ENCODE results near the gene PITRM1.

Gene PITRM1

DNA sequence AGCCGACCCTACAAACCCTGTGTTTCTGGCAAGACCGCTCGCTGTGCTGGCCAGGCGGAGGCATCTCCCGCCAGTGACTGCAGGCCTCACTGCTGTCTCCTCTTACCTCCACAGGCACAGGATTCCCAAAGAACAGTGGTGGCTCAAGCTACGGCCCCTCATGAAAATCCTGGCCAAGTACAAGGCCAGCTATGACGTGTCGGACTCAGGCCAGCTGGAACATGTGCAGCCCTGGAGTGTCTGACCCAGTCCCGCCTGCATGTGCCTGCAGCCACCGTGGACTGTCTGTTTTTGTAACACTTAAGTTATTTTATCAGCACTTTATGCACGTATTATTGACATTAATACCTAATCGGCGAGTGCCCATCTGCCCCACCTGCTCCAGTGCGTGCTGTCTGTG lies 36.2 kb downstream of the PITRM1 start:
- H2BK5ac ChIP-seq (ENCODE audit: low read depth, low read length, poor library complexity, severe bottlenecking): no peak overlapping the region
- H2BK15ac ChIP-seq (ENCODE audit: low read depth, poor library complexity, severe bottlenecking): no peak overlapping the region
- peaks cover 77 to 92% of the 10 kb centered on the region in 2 experiments for H3K36me3 ChIP-seq (ENCODE audit: control insufficient read depth in 1 of 2, insufficient read depth in 2 of 2, low read depth in 1 of 2, low read length in 2 of 2)

DNA sequence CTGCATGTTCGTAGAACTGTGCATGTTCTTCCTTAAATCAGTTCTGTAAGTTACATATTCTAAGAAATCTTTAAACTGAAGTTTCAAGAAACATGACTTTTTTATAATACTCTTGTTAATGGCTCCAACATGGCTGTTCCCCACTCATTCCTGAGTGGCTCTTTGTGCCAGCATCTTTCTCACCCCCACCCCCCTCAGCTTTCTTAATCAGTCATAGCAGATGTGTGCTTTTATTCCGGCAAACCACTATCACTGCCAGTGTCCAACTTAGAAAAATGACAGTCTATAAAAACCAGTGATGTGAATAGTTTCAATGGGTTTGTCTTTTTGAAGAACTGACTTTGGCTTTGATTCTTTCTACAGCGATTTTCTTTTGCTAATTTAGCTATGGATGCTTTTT lies 37.6 kb downstream of the PITRM1 start:
- Histone ChIP-seq H3K27ac (ENCODE audit: low read length, poor library complexity, severe bottlenecking) (no peak overlapping the region), H2BK15ac (ENCODE audit: low read depth, poor library complexity, severe bottlenecking) (no peak overlapping the region), H3K4me1 (ENCODE audit: control insufficient read depth, insufficient read depth, low read depth, low read length) (peaks cover 2% of the 10 kb centered on the region), H3K27me3 (ENCODE audit: control insufficient read depth in 1 of 2, insufficient read depth in 1 of 2, low read length in 2 of 2) (no peaks in the 10 kb centered on the region), H3K4me2 (ENCODE audit: low read length, poor library complexity, severe bottlenecking) (no peak overlapping the region), H3K4ac (ENCODE audit: low read depth in 1 of 2, low read length in 2 of 2) (no peak overlapping the region), H2BK120ac (ENCODE audit: low read depth, low read length) (no peak overlapping the region), H3K36me3 (ENCODE audit: control insufficient read depth in 1 of 2, insufficient read depth in 2 of 2, low read depth in 1 of 2, low read length in 2 of 2) (peaks cover 74 to 83% of the 10 kb centered on the region in 2 experiments), H3K79me1 (replicated peaks; ENCODE audit: low read length, poor library complexity, severe bottlenecking) (peaks cover 21% of the 10 kb centered on the region), H3K14ac (ENCODE audit: low read length in 2 of 2) (no peak overlapping the region), H2AFZ (ENCODE audit: low read depth, low read length) (no peak overlapping the region), H3K18ac (ENCODE audit: low read depth in 1 of 2, low read length in 2 of 2) (no peak overlapping the region), H3K23ac (ENCODE audit: low read length in 2 of 2) (no peak overlapping the region), H3K4me3 (ENCODE audit: insufficient read depth in 1 of 2, low read depth in 1 of 2, low read length in 2 of 2) (no peak overlapping the region), H3K9me3 (ENCODE audit: control insufficient read depth, low read length) (no peaks in the 10 kb centered on the region), H2AK5ac (ENCODE audit: low read length, severe bottlenecking) (no peak overlapping the region), H2BK5ac (ENCODE audit: low read depth, low read length, poor library complexity, severe bottlenecking) (no peak overlapping the region), H4K8ac (ENCODE audit: low read length) (no peak overlapping the region), H2BK12ac (ENCODE audit: low read length in 2 of 2) (no peak overlapping the region), H4K91ac (ENCODE audit: low read length) (no peak overlapping the region), H3K9ac (ENCODE audit: low read length) (no peak overlapping the region)
- no peak for DNase-seq
- WGBS: 100% methylated on average over 1 of the region's 3 CpGs

More for the DNA sequence above, 36.2 kb downstream of the PITRM1 start:
- Histone ChIP-seq H3K27ac (ENCODE audit: low read length, poor library complexity, severe bottlenecking) (no peak overlapping the region), H2AK5ac (ENCODE audit: low read length, severe bottlenecking) (no peak overlapping the region), H3K14ac (ENCODE audit: low read length in 2 of 2) (no peak overlapping the region), H2BK12ac (ENCODE audit: low read length in 2 of 2) (no peak overlapping the region), H3K4me3 (ENCODE audit: insufficient read depth in 1 of 2, low read depth in 1 of 2, low read length in 2 of 2) (no peak overlapping the region), H3K79me1 (replicated peaks; ENCODE audit: low read length, poor library complexity, severe bottlenecking) (peaks cover 23% of the 10 kb centered on the region), H3K27me3 (ENCODE audit: control insufficient read depth in 1 of 2, insufficient read depth in 1 of 2, low read length in 2 of 2) (no peaks in the 10 kb centered on the region), H2AFZ (ENCODE audit: low read depth, low read length) (no peak overlapping the region), H3K4me2 (ENCODE audit: low read length, poor library complexity, severe bottlenecking) (no peak overlapping the region), H4K91ac (ENCODE audit: low read length) (no peak overlapping the region), H3K4me1 (ENCODE audit: control insufficient read depth, insufficient read depth, low read depth, low read length) (peaks cover 2% of the 10 kb centered on the region), H3K9me3 (ENCODE audit: control insufficient read depth, low read length) (no peaks in the 10 kb centered on the region), H3K4ac (ENCODE audit: low read depth in 1 of 2, low read length in 2 of 2) (no peak overlapping the region), H4K8ac (ENCODE audit: low read length) (no peak overlapping the region), H2BK120ac (ENCODE audit: low read depth, low read length) (no peak overlapping the region), H3K23ac (ENCODE audit: low read length in 2 of 2) (no peak overlapping the region), H3K18ac (ENCODE audit: low read depth in 1 of 2, low read length in 2 of 2) (no peak overlapping the region), H3K9ac (ENCODE audit: low read length) (peak overlapping the region; percentile 71)
- DNase-seq: no peak
- 96% methylated on average over 13 of the region's 14 CpGs for WGBS

DNA sequence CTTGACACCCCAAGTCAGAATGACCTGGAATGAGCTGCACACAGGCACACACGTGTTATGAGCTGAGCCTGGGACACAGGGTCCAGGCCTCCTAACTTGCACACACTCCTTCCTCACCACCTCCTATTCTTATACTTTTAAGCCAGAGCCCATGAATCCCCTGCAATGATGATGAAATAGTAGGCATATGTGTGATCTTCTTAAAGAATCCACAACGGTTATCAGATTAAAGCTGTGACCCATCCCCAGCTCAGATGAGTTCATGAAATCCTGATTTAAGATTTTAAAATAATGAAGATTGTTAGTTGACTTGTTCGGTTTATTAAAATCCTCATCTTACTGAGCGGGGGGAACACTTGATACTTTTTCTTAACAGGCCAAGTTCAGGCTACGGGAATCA lies 38.6 kb downstream of the PITRM1 start:
- Histone ChIP-seq H2BK12ac (ENCODE audit: low read length in 2 of 2) (no peak overlapping the region), H3K27me3 (ENCODE audit: control insufficient read depth in 1 of 2, insufficient read depth in 1 of 2, low read length in 2 of 2) (no peaks in the 10 kb centered on the region)

DNA sequence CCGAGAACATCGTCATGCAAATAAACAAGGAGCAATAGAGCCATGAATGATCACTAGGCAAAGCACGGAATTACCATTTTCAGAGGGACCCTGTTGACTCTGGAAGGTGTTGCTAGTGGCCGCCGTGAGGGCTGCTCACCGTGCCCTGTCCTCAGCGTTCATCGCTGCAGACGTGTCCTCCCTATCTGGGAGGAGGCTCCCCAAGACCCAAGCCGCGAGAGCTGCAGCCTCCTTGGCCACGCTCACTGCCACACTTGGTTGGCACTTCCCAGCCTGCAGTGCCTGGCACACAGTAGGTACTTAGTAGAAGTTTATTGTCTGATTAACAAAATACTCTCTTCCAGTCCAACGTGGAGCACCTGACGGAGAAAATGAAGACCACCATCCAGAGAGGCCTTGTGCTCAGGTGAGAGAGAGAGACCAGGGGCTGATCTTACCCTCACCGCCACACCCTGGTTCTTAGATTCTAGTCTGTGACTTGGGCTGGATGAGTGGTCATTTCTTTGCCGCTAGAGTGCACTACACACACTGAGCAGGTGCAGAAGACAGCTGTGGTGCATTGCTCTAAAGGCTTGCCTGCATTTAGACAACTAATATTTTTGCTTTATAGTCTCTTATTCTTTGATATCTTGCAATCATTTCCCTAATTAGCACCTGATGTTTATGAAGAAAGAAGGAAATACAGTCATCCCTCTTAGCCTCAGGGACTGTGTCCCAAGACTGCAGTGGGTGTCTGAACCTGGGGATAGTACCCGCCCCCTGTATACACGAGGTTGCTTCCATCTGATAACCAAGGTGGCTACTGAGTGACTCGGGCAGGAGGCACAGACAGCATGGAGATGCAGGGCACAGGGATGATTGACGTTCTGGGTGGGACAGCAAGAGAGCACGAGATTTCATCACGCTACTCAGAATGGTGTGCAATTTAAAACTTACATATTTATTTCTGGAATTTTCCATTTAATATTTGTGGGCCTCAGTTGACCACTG lies 40.3 kb downstream of the PITRM1 start:
- no peak overlapping the region for H3K4ac ChIP-seq (ENCODE audit: low read depth in 1 of 2, low read length in 2 of 2)
- no peak overlapping the region for H3K4me3 ChIP-seq (ENCODE audit: insufficient read depth in 1 of 2, low read depth in 1 of 2, low read length in 2 of 2)
- no peak overlapping the region for H3K14ac ChIP-seq (ENCODE audit: low read length in 2 of 2)
- no peak overlapping the region for H2AFZ ChIP-seq (ENCODE audit: low read depth, low read length)
- H3K36me3 ChIP-seq (ENCODE audit: control insufficient read depth in 1 of 2, insufficient read depth in 2 of 2, low read depth in 1 of 2, low read length in 2 of 2): peaks cover 62 to 75% of the 10 kb centered on the region in 2 experiments
- H4K91ac ChIP-seq (ENCODE audit: low read length): no peak overlapping the region
- H3K27me3 ChIP-seq (ENCODE audit: control insufficient read depth in 1 of 2, insufficient read depth in 1 of 2, low read length in 2 of 2): no peaks in the 10 kb centered on the region
- no peak overlapping the region for H3K27ac ChIP-seq (ENCODE audit: low read length, poor library complexity, severe bottlenecking)
- H4K8ac ChIP-seq (ENCODE audit: low read length): peak overlapping the region; percentile 53
- no peak overlapping the region for H3K9ac ChIP-seq (ENCODE audit: low read length)
- no peak overlapping the region for H3K18ac ChIP-seq (ENCODE audit: low read depth in 1 of 2, low read length in 2 of 2)
- H3K4me2 ChIP-seq (ENCODE audit: low read length, poor library complexity, severe bottlenecking): no peak overlapping the region
- no peak overlapping the region for H2BK5ac ChIP-seq (ENCODE audit: low read depth, low read length, poor library complexity, severe bottlenecking)
- peaks cover 33% of the 10 kb centered on the region for H3K79me1 ChIP-seq (replicated peaks; ENCODE audit: low read length, poor library complexity, severe bottlenecking)
- H3K9me3 ChIP-seq (ENCODE audit: control insufficient read depth, low read length): no peaks in the 10 kb centered on the region
- 95% methylated on average over 20 of the region's 22 CpGs for WGBS
- H2BK120ac ChIP-seq (ENCODE audit: low read depth, low read length): no peak overlapping the region
- H2AK5ac ChIP-seq (ENCODE audit: low read length, severe bottlenecking): no peak overlapping the region
- no peak overlapping the region for H3K23ac ChIP-seq (ENCODE audit: low read length in 2 of 2)
- H2BK15ac ChIP-seq (ENCODE audit: low read depth, poor library complexity, severe bottlenecking): no peak overlapping the region
- peaks cover 5% of the 10 kb centered on the region for H3K4me1 ChIP-seq (ENCODE audit: control insufficient read depth, insufficient read depth, low read depth, low read length)
- no peak overlapping the region for H2BK12ac ChIP-seq (ENCODE audit: low read length in 2 of 2)
- peak; percentile 5 for DNase-seq

More for the DNA sequence above, 38.6 kb downstream of the PITRM1 start:
- H4K91ac ChIP-seq (ENCODE audit: low read length): no peak overlapping the region
- H3K27ac ChIP-seq (ENCODE audit: low read length, poor library complexity, severe bottlenecking): no peak overlapping the region
- no peak overlapping the region for H2BK120ac ChIP-seq (ENCODE audit: low read depth, low read length)
- 96% methylated on average over 2 of the region's 5 CpGs for WGBS
- no peaks in the 10 kb centered on the region for H3K9me3 ChIP-seq (ENCODE audit: control insufficient read depth, low read length)
- no peak overlapping the region for H3K14ac ChIP-seq (ENCODE audit: low read length in 2 of 2)
- no peak overlapping the region for H2BK5ac ChIP-seq (ENCODE audit: low read depth, low read length, poor library complexity, severe bottlenecking)
- H3K79me1 ChIP-seq (replicated peaks; ENCODE audit: low read length, poor library complexity, severe bottlenecking): peaks cover 26% of the 10 kb centered on the region
- peaks cover 76% of the 10 kb centered on the region in 2 experiments for H3K36me3 ChIP-seq (ENCODE audit: control insufficient read depth in 1 of 2, insufficient read depth in 2 of 2, low read depth in 1 of 2, low read length in 2 of 2)
- no peak for DNase-seq
- no peak overlapping the region for H2AFZ ChIP-seq (ENCODE audit: low read depth, low read length)
- H3K4me2 ChIP-seq (ENCODE audit: low read length, poor library complexity, severe bottlenecking): no peak overlapping the region
- H3K9ac ChIP-seq (ENCODE audit: low read length): no peak overlapping the region
- no peak overlapping the region for H3K4ac ChIP-seq (ENCODE audit: low read depth in 1 of 2, low read length in 2 of 2)
- H3K23ac ChIP-seq (ENCODE audit: low read length in 2 of 2): no peak overlapping the region
- no peak overlapping the region for H3K4me3 ChIP-seq (ENCODE audit: insufficient read depth in 1 of 2, low read depth in 1 of 2, low read length in 2 of 2)
- H4K8ac ChIP-seq (ENCODE audit: low read length): no peak overlapping the region
- H3K18ac ChIP-seq (ENCODE audit: low read depth in 1 of 2, low read length in 2 of 2): no peak overlapping the region
- H2BK15ac ChIP-seq (ENCODE audit: low read depth, poor library complexity, severe bottlenecking): no peak overlapping the region
- H2AK5ac ChIP-seq (ENCODE audit: low read length, severe bottlenecking): no peak overlapping the region
- H3K4me1 ChIP-seq (ENCODE audit: control insufficient read depth, insufficient read depth, low read depth, low read length): peaks cover 2% of the 10 kb centered on the region
